HL-60 (cell line): Measurements from ENCODE around the gene RAI1.

ENCODE experiments used
- DNase-seq, 2 experiments: peaks; one replicate each; pipeline ENCODE4 v3.0.0-alpha.2; 2010 to 2020; ENCODE audit warnings: low read depth in 1 of 2, low spot score in 1 of 2
- H3K27ac ChIP-seq: fragments of 250-450 bp; sonication (Bioruptor Pico); replicated peaks from 2 replicates; pipeline ENCODE4 v1.5.1; 2020; ENCODE audit warnings: mild to moderate bottlenecking, moderate library complexity
- H3K27me3 ChIP-seq: fragments of 250-450 bp; sonication (Bioruptor Pico); 2 replicates; pipeline ENCODE4 v1.5.1; 2021; ENCODE audit warnings: mild to moderate bottlenecking, moderate library complexity; ENCODE audit not compliant: insufficient read depth, poor library complexity, severe bottlenecking
- H3K4me3 ChIP-seq: replicated peaks from 2 replicates; pipeline ENCODE4 v1.5.1; 2011; ENCODE audit warnings: mild to moderate bottlenecking, control low read depth, low read length; ENCODE audit not compliant: insufficient read depth
- CTCF ChIP-seq: IDR thresholded peaks from one replicate; pipeline ENCODE4 v1.5.1; 2011; ENCODE audit warnings: low read length, control low read depth, inconsistent platforms; ENCODE audit not compliant: insufficient read depth
- GABPA ChIP-seq: IDR thresholded peaks from 2 replicates; pipeline ENCODE4 v1.6.1; 2012; ENCODE audit warnings: low read depth
- POLR2AphosphoS5 ChIP-seq: IDR thresholded peaks from 2 replicates; pipeline ENCODE4 v1.6.1; 2012; ENCODE audit warnings: low read depth
- REST ChIP-seq: IDR thresholded peaks from 2 replicates; pipeline ENCODE4 v1.6.1; 2012; ENCODE audit warnings: low read depth; ENCODE audit not compliant: insufficient replicate concordance
- SPI1 ChIP-seq: IDR thresholded peaks from 2 replicates; pipeline ENCODE4 v1.6.1; 2012; ENCODE audit warnings: low read depth, mild to moderate bottlenecking, borderline replicate concordance

Gene RAI1

DNA sequence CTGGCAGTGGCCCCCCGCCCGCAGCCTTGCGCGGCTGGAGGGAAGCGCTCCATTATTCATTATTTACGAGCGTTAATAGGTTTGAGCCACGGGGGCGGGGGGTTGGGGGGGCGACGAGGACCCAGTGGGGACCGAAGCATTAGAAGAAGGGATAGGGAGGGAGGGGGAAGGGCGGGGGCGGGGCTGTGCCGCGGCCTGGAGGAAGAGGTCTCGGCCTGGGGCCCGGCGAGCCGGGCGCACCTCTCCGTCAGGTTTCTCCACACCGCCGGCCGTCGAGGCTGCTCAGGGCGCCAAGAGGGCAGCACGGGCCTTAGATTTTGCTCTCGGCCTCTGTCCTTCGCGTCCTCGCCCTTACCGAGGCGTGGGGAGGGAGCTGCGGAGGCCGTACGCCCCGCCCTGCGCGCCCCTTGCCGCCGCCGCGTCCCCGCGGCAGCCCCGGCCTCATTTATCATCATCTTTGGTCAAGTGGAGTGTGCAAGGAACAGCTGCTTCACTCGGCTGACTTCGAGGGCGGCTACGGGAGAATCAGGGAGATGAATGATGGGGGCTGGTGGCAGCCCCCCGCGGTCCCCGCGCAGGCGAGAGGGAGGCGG, 101.4 kb downstream of the RAI1 start:
- Histone ChIP-seq H3K27ac (no peak overlapping the region), H3K27me3 (no peaks in the 10 kb centered on the region), H3K4me3 (no peak overlapping the region)
- no peak for DNase-seq
- TF ChIP-seq SPI1 (no peak), GABPA (no peak), REST (no peak), CTCF (no peak), POLR2AphosphoS5 (no peak)

DNA sequence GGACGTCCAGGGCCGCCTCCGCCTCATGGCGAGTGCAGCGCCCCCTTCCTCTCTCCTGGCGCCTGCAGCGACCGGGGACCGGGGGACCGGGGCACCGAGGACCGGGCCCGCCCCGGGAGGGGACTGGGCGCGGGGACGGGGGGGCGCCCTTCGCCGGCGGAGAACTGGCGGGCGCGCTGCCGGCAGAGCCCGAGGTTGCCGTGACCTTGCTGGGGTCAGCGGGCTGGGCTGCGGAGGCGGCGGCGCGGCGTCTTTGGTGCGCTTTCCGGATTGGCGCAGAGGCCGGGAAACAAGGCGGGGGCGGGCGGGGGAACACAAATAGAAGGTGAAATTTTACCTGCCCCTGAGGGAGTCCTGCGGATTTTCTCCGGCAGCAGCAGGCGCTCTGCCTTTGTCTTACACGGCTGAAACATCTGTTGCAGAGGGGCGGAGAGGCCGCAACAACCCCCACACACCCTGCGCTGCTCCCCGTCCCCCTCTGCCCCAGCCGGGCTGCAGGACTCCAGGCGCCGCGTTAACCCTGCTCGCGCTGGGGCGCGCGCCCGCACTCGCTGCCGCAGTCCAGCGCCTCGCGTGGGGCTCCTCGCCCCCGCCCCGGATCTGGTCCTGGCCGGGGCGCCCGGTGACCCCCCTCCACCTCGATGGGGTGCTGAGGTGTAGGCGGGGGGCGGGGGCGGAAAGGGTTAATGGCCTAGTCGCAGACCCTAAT, 102.0 kb downstream of the RAI1 start:
- no peak overlapping the region for H3K4me3 ChIP-seq
- DNase-seq, result no peak

More for the DNA sequence above, 102.0 kb downstream of the RAI1 start:
- Histone ChIP-seq H3K27me3 (no peaks in the 10 kb centered on the region), H3K27ac (no peak overlapping the region)
- TF ChIP-seq POLR2AphosphoS5, result no peak
- TF ChIP-seq CTCF, result no peak
- TF ChIP-seq SPI1, result no peak
- no peak for TF ChIP-seq REST
- no peak for TF ChIP-seq GABPA
